Activated CD8-positive, alpha-beta memory T cell treated with anti-CD3 and anti-CD28 coated beads, Interleukin-2, amount 50 U/mL, for 1 hour (primary cell): ENCODE results near the gene GRIP2.

Experiments used
- DNase-seq: peaks from one replicate; pipeline ENCODE4 v3.0.0-alpha.2; 2020; ENCODE audit errors: extremely low read depth

The GRIP2 gene

DNA sequence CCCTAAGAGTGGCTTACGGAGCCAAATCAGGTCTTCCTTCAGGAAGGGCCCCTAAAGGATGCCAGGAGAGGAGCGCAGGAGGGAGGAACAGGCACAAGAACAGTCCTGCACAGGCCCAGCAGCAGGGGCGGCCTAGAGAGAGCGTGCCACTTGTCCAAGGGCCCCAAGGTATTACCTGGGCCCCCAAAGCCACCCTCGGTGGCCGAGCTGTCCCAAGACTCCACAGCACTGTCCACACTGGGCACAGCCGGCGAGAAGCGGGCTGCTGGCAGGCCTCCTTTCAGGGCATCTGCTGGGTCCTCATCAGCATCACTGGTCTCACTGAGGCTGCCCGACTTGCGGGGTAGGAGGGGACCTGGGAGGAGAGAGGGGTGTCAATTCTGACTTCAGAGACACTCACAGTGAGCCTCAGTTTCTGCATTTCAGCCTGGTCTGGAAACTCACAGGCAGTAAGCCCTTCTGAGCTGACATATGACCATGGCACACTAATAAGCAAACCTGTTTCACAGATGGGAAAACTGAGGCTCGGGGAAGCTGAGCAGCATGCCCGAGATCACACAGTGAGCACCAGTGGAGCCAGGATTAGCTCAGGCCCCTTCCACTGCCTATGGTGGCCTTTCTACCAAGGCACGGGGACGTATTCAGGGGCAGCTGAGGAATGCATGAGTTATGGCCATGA lies 33.4 kb downstream of the GRIP2 start:
- no peak for DNase-seq

- no peak for DNase-seq
These were observed 34.2 kb downstream of the GRIP2 start for GRCh38 chr3:14505803-14506500.

DNA sequence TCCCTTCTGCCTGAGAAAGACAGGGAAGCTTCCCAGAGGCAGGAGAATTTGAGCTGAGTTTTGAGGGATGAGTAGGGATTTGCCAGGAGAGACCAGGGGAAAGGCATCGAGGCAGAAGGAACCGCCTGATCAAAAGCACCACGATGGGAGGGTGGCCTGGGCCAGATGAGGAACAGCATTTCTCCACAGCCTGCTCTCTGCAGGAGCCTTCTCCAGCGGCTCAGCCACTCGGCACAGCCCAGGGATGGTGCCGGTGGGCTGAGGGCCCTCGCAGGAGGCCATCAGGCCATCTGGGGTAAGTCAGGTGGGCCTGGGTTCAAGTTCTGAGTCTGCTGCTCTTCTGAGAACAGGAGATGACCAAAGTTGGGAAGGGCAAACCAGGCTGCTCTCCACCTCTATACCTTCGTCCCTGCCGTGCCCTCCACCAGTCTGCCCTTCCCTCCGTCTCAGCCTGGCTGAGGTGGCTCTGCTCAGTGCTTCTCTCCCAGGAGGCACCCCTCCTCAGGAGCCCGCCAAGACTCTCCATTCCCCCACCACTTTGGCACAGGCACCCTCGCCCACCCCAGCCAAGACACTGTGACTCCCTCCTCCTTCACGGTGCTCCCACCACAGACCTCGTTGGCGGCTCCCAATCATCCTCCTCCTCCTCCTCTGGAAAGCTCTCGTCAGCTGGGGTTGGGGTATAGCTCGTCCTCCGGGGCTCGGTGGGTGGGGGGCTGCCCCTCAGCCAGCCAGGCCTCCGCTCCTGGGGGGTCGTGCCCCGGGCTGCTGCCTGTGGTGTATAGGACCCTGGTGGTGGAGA lies 34.9 kb downstream of the GRIP2 start:
- no peak for DNase-seq

DNA sequence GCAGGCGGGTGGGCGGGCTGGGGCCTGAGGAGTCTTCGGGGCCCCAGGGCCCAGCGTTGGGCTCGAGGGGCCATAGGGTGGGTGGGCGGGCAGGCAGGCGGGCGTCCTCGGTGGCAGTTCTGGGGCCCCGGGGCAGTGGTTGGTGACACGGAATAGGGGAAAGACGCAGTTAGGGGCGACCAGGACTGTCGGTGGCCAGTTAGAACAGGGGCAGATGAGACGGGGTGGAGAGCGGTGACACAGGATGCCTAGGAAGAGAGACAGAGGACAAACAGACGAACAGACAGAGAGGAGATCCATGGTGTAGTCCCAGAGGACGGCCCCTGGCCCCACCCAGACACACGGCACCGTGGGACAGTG lies 36.5 kb downstream of the GRIP2 start:
- DNase-seq, result no peak

DNA sequence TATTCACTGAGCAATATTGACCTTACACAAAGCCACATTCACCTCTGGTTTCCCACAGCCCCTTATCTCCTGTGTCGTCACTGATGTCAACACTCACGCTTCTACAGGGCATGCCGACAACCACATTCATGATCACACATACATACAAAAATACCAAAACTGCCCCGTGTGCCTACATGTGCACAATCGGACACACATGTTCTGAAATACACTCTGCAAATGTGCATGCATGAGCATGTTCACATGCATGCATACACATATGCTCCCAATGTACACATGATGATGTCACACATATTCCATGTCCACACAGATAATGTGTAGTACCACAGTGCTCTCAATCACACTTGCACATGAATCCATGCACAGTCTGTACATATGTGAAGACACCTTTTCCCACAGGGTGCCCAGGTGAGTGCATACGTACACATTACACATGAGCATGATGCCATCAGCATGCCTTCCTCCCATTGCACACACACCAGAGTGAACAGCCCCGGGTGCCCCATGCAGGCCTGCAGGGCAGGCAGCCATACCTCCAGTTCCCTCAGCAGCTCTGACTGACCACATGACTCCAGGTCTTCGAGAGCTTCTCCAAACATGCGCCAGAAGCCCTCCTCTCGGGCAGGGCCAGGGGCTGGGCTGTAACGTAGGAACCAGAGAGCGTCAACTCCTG lies 37.0 kb downstream of the GRIP2 start:
- no peak for DNase-seq

GRCh38 chr3:14502472-14502871 lies 37.7 kb downstream of the GRIP2 start:
- no peak for DNase-seq

DNA sequence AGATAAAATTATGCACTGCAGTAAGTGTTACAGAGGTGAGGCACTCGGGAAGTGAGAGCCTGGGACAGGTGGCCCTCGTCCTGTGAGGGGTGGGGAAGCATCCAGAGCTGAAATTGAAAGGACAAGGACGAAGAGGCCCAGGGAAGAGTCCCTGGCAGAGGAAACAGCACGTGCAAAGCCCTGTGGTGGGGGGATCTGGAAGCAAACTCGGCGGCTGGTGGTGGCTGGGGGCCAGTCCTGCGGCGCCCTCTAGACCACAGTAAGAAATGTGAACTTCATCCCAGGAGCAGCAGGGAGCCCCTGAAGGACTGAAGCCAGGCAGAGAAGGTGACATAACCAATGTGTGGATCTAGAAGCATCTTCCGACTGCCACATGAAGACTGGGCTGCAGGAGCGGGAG lies 42.8 kb downstream of the GRIP2 start:
- DNase-seq, result no peak

DNA sequence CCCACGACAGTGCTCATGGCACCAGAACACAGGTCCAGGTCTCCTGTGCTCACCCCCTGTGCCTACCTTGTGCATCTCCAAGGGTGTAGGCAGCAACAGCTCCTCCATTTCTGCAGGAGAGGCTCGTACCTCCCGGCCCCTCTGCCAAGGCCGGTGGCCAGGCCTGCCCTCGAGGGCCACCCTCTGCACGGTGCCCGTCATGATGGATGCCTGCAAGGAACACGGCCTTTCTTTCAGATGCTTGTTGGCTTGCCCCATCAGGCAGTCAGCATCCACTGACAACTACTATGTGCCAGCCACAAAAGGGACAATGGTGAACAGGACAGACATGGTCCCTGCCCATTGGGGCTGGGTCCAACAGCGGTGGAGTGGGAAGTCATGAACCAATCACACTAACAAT lies 43.8 kb downstream of the GRIP2 start:
- DNase-seq, result no peak

GRCh38 chr3:14494973-14495300 lies 45.2 kb downstream of the GRIP2 start:
- no peak for DNase-seq

DNA sequence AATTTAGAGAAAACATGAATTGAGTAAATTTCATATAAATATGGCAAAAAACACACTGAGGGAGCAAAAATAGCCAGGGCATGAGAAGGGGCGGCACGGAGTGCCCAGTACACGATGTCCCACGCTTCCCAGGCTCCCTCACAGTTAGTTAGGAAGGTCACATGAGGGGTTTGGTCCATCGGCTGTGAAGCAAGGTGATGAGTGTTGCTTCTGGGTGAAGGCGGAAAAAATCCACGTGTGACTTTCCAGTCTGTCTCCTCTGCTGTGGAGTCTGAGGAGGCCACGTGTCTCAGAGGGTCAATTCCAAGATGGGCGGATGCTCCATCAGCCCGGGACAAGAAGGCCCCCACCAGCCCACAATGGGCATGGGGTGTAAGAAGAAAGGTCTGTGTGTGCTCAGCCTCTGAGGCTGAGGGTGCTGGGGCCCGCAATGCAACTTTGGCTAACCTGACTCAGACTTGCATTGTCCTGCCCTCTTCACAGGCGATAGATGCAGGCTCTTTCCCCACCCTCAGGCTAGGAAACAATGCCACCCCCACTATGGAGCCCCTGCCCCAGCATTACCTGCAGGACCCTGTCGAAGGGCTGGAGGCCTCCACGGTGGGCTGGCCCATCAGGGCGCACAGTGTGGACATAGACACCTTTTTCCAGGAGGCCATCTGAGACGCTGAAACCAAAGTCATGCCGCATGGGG lies 45.7 kb downstream of the GRIP2 start:
- DNase-seq, result no peak

- DNase-seq, result no peak
These were observed 46.9 kb downstream of the GRIP2 start for GRCh38 chr3:14492948-14493881.

- DNase-seq, result no peak
These were observed 48.5 kb downstream of the GRIP2 start for GRCh38 chr3:14491396-14492190.

DNA sequence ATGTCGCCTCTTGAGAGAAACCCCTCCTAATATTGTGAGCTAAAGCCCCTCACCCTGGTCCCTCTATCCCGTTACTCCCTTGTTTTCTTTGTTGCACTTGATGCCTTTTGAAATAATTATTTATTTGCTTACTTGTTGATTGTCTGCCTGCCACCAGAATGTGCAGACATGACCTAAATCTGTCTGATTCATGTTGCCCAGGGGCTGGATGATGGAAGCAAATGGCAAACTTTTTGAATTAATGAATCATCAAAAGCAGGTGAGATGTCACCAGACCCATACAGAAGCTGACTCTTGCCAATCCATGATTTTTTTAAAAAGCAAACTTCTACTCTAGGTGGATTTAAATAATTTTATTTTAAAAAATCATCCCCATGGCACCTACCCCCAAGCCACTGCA lies 49.3 kb downstream of the GRIP2 start:
- DNase-seq, result no peak

GRCh38 chr3:14490255-14490654 lies 49.9 kb downstream of the GRIP2 start:
- no peak for DNase-seq

GRCh38 chr3:14489641-14490040 lies 50.5 kb downstream of the GRIP2 start:
- DNase-seq, result no peak

- DNase-seq, result no peak
These were observed 51.7 kb downstream of the GRIP2 start for GRCh38 chr3:14488286-14489041.

DNA sequence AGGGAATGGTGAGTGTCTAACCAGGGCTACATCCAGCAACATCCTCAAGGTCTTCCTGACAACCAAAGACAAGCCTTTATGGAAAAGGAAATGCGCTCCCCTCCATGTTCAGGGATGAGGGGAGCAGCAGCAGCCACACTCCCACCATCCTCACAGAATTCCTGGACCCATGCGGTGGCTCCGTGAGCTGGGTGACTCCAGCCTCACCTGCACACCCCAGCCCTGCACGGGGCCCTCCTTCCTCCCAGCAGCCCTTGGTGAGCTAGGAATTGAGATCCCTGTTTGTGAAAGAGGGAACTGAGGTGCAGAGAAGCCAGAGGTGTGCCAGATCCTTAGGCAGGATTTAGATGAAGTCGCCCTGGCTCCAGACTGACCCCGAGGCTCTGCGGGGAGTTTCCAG lies 52.3 kb downstream of the GRIP2 start:
- no peak for DNase-seq

DNA sequence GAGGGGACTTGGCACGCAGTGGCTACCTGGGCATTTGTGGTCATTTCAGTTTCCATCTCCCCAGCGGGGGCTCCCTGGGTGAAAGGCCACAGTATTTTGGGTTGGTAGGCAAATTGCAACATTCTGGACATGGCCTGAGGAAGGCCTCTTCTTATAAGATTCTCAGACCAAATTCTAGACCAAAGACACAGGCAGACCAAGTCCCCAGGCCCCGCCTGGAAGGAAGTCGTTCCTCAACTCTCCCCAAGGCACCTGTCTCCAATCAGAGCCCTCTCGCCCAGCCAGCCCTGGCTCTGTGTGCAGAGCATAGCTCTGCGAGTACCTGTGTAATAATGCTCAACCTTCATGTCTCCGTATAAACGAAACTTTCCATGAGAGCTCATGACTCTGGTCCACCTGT lies 53.1 kb downstream of the GRIP2 start:
- no peak for DNase-seq

DNA sequence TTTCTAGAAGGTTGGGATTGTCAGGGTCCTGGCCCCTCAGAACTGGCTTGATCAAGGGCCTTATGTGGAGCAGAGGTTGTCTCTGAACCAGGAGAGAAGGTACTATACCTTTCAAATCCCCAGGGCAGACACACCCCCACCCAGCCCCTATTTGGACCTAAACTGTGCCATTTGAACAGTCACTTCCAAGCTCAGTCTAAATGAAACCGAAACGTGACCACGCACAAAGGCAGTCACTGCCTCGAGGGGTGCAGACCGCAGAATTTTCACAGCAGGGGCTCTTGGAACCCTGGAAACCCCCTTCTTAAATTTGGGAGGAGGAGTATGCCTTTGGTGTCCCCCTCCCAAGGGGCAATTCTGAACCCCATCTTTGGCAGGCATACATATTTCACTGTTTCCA lies 53.7 kb downstream of the GRIP2 start:
- DNase-seq, result no peak
